ENCODE results near the gene FBLN5. TPM values are rescaled to one million over a fixed set of nuclear protein-coding genes. Genes with fewer than 3 reads are reported as not detected.

Gene FBLN5
- total and polyA plus RNA-seq, 8 donors, result 20.1 to 151 (median 48.6) TPM

- H3K27ac ChIP-seq, result peak overlapping the region; percentile 5 to 81 (median 70)
- H3K4me1 ChIP-seq, result peaks cover 39 to 63% (median 52%) of the 10 kb centered on the region in 4 donors
- no peaks in the 10 kb centered on the region for H3K36me3 ChIP-seq
- no peaks in the 10 kb centered on the region for H3K27me3 ChIP-seq
- WGBS, 5 donors, result 23 to 47% (median 28%) methylated on average over 8 to 10 of the region's 10 CpGs
- H3K9me3 ChIP-seq, result no peaks in the 10 kb centered on the region
- H3K4me3 ChIP-seq, result no peak overlapping the region
- DNase-seq, result peak; percentile 78 to 80
- TF ChIP-seq CTCF (IDR thresholded peaks at IDR 0.05) (no peak), POLR2AphosphoS5 (IDR thresholded peaks at IDR 0.05) (peak; percentile 40 to 92 (median 83)), POLR2A (IDR thresholded peaks at IDR 0.05) (no peak), EP300 (IDR thresholded peaks at IDR 0.05) (peak; percentile 51)
- intact Hi-C loops (cut with DNase I; ENCODE audit: low total_unique reads), result no loop called here
Observed at GRCh38 chr14:91897106-91897701, 50.3 kb downstream of the FBLN5 start.

- peaks cover 34 to 63% (median 51%) of the 10 kb centered on the region in 4 donors for H3K4me1 ChIP-seq
- peak overlapping the region in 4 of 5 donors; percentile 57 to 81 (median 72) for H3K27ac ChIP-seq
- DNase-seq, result no peak
- intact Hi-C loops (cut with DNase I; ENCODE audit: low total_unique reads), result no loop called here
- H3K27me3 ChIP-seq, result no peaks in the 10 kb centered on the region
- 94 to 100% (median 98%) methylated on average over 4 of the region's 4 CpGs for WGBS, 5 donors
- no peaks in the 10 kb centered on the region for H3K36me3 ChIP-seq
- H3K4me3 ChIP-seq, result no peak overlapping the region
- TF ChIP-seq CTCF (IDR thresholded peaks at IDR 0.05), result no peak
- TF ChIP-seq EP300 (IDR thresholded peaks at IDR 0.05), result no peak
- no peak for TF ChIP-seq POLR2A (IDR thresholded peaks at IDR 0.05)
- no peak for TF ChIP-seq POLR2AphosphoS5 (IDR thresholded peaks at IDR 0.05)
- H3K9me3 ChIP-seq, result no peaks in the 10 kb centered on the region
Observed at GRCh38 chr14:91896419-91896818, 51.1 kb downstream of the FBLN5 start.

GRCh38 chr14:91893669-91894068 is 53.8 kb downstream of the FBLN5 start:
- Histone ChIP-seq H3K9me3 (no peaks in the 10 kb centered on the region), H3K27me3 (no peaks in the 10 kb centered on the region), H3K4me1 (peaks cover 38 to 63% (median 55%) of the 10 kb centered on the region in 4 donors), H3K4me3 (no peak overlapping the region), H3K36me3 (peaks cover 0 to 2% (median 0%) of the 10 kb centered on the region in 4 donors), H3K27ac (peak overlapping the region in 1 of 5 donors; percentile 22)
- 71 to 88% (median 82%) methylated on average over 4 of the region's 4 CpGs for WGBS, 5 donors
- DNase-seq, result no peak
- intact Hi-C loops (cut with DNase I; ENCODE audit: low total_unique reads), result no loop called here
- no peak for TF ChIP-seq POLR2A (IDR thresholded peaks at IDR 0.05)
- no peak for TF ChIP-seq EP300 (IDR thresholded peaks at IDR 0.05)
- TF ChIP-seq CTCF (IDR thresholded peaks at IDR 0.05), result no peak
- no peak for TF ChIP-seq POLR2AphosphoS5 (IDR thresholded peaks at IDR 0.05)

GRCh38 chr14:91893007-91893406 is 54.5 kb downstream of the FBLN5 start:
- 46 to 57% (median 54%) methylated on average over 7 of the region's 7 CpGs for WGBS, 5 donors
- intact Hi-C loops (cut with DNase I; ENCODE audit: low total_unique reads), result no loop called here
- Histone ChIP-seq H3K36me3 (peaks cover 0 to 2% (median 0%) of the 10 kb centered on the region in 4 donors), H3K4me3 (no peak overlapping the region), H3K4me1 (peaks cover 38 to 60% (median 51%) of the 10 kb centered on the region in 4 donors), H3K27ac (peak overlapping the region in 2 of 5 donors; percentile 47 to 83), H3K9me3 (no peaks in the 10 kb centered on the region), H3K27me3 (no peaks in the 10 kb centered on the region)
- TF ChIP-seq CTCF (IDR thresholded peaks at IDR 0.05) (peak in 2 of 7 experiments; percentile 12 to 40), POLR2A (IDR thresholded peaks at IDR 0.05) (no peak), POLR2AphosphoS5 (IDR thresholded peaks at IDR 0.05) (no peak)
- no peak for DNase-seq
